Measurements from ENCODE around the gene HELQ.
"Not testable (repeated sequence)": the region's sequence is repeated elsewhere in the genome, so short reads cannot be mapped to it uniquely, and the experiment has no call there.

HELQ gene

GRCh38 chr4:83440148-83440814, 15.3 kb downstream of the HELQ start:
- in situ Hi-C loops (cut with MboI; ENCODE audit: low sequenced_read_pairs) = no loop called here

DNA sequence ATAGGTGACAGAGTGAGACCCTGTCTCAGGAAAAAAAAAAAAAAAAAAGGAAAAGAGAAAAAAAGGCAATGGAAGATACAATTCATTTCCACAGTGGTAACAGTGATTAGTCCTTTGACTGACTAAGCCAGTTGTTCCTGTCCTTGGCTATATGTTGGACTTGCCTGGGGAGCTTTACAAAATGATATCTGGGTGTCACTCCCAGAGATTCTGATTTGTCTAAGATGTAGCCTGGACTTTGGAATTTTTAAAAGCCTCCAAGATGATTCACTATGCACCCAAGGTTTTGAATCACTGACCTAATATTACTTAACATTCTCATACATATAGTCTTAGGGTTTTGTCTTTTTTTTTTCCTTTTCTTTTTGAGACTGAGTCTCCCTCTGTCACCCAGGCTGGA, 16.9 kb downstream of the HELQ start:
- in situ Hi-C loops (cut with MboI; ENCODE audit: low sequenced_read_pairs) = no loop called here

DNA sequence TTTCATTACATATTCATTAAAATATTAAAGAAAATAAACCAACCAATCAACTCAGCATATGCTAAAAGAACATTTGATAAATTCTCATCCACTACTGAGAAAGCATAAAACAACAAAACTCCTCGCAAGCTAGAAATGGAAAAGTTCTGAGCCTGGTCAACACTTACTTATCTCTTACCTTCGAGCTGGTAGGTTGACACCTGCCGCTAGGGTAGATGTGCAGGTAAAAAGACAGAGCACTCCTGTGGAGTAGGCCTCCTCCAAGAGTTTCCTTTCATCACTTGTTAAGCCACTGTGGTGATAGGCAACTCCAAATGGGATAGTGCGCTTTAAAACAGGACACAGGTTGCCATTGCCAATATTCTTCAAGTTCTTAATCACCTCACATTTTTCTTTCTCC, 18.9 kb downstream of the HELQ start:
- in situ Hi-C loops (cut with MboI; ENCODE audit: low sequenced_read_pairs) = no loop called here

GRCh38 chr4:83431200-83431599, 24.4 kb downstream of the HELQ start:
- in situ Hi-C loops (cut with MboI; ENCODE audit: low sequenced_read_pairs) = no loop called here

DNA sequence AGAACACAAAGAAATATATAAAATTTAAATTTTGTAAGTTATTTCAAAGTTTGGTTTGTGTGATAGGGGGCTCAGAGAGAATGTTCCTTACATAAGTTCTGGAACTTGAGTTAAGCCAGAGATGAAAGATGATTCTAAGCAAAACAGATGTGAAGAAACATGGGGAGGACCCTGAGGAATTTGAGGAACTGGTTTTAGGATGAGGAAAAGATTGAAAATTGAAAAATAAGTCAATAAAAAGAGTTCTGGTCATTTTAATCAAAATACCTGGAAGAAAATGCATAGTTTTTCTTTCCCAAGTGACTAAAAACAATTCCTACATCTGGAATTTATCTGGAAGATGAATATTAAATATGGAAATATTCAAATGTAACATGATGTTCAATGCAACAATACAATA, 37.4 kb downstream of the HELQ start:
- in situ Hi-C loops (cut with MboI; ENCODE audit: low sequenced_read_pairs) = no loop called here

- in situ Hi-C loops (cut with MboI; ENCODE audit: low sequenced_read_pairs) = no loop called here
Observed at GRCh38 chr4:83417566-83417965, 38.1 kb downstream of the HELQ start.

DNA sequence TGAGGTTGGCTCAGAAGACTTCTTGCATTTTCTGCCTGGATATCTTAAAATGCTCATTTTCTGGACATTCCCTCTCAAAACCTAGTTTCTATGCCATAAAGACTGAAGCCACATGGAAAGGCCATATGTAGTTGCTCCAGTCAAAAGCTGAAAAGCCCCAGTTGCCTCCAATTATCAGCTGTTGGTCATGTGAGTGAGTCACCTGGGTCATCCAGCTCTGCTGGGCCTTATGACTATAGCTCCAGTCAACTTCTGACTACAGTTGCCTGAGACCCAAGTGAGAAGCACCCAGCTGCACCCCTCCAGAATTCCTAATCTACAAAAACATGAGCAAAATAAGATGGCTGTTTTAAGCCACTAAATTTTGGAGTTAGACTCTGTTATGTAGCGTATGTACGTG, 41.9 kb downstream of the HELQ start:
- in situ Hi-C loops (cut with MboI; ENCODE audit: low sequenced_read_pairs) = no loop called here

GRCh38 chr4:83408908-83409307, 46.7 kb downstream of the HELQ start:
- in situ Hi-C loops (cut with MboI; ENCODE audit: low sequenced_read_pairs) = no loop called here

DNA sequence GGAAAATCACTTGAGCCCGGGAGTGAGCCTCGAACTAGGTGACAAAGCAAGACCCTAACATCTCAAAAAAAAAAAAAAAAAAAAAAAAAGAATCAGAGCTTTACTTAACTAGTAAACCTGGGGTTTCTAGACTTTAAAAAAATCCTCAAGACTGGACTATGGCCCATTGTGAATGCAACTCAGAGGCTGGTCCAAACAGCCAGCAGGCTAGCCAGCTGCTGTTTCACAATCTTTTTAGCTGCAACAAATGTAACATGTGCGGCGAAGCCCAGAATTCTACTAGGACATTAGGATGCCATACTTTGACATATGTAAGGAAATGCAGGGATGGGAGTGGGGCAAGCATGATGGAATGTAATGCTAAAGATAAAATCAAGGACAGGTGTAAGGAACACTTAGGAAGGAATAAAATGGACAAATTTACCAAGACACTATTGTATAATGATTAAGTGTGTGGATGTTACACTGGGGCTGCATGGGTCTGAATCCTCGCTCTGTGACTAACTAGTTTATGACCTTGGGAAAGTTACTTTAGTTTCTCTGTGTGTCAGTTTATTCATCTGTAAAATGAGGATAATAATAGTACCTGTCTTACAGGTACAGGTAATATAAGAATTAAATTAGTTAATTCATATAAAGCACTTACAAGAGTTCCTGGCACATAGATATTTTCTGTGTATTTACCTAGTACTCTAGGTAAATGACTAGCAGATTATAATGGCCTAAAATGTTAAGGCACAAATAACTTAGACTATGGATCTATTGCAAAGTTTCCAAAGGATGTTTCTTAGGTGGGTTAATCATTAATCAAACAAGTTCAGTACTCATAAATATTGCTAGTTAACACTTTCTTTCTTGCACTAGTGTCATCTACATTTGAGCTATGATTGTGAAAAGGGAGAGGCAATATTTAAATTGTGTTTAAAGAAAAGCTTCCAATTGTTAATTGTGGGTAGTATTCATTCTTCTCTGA, 49.5 kb downstream of the HELQ start:
- in situ Hi-C loops (cut with MboI; ENCODE audit: low sequenced_read_pairs) = no loop called here

DNA sequence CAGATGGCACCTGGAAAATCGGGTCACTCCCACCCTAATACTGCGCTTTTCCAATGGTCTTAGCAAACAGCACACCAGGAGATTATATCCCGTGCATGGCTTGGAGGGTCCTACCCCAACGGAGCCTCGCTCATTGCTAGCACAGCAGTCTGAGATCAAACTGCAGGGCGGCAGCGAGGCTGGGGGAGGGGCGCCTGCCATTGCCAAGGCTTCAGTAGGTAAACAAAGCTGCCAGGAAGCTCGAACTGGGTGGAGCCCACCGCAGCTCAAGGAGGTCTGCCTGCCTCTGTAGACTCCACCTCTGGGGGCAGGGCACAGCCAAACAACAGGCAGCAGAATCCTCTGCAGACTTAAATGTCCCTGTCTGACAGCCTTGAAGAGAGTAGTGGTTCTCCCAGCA, 57.5 kb downstream of the HELQ start:
- in situ Hi-C loops (cut with MboI; ENCODE audit: low sequenced_read_pairs) = not testable (repeated sequence)

DNA sequence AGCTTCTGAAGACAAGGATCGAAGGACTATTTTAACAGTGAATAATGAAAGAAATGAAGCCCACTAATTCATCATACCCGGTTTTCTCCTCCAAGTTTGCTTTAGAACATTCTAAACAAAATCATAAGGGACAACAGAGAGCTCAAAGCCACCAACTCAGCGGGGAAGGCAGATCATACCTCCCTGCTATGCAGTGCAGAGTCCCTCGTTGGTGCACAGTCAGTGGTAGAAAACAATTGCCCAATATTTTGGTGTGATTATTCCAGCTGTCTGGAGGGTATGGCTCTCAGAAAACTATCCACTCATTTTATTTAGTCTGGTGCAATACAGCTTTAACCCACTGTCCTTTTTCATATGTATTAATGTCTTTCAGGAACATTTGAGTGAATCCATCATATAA, 61.7 kb downstream of the HELQ start:
- in situ Hi-C loops (cut with MboI; ENCODE audit: low sequenced_read_pairs) = no loop called here

GRCh38 chr4:83392562-83392961, 63.1 kb downstream of the HELQ start:
- in situ Hi-C loops (cut with MboI; ENCODE audit: low sequenced_read_pairs) = no loop called here

GRCh38 chr4:83390944-83391343, 64.7 kb downstream of the HELQ start:
- in situ Hi-C loops (cut with MboI; ENCODE audit: low sequenced_read_pairs) = no loop called here

DNA sequence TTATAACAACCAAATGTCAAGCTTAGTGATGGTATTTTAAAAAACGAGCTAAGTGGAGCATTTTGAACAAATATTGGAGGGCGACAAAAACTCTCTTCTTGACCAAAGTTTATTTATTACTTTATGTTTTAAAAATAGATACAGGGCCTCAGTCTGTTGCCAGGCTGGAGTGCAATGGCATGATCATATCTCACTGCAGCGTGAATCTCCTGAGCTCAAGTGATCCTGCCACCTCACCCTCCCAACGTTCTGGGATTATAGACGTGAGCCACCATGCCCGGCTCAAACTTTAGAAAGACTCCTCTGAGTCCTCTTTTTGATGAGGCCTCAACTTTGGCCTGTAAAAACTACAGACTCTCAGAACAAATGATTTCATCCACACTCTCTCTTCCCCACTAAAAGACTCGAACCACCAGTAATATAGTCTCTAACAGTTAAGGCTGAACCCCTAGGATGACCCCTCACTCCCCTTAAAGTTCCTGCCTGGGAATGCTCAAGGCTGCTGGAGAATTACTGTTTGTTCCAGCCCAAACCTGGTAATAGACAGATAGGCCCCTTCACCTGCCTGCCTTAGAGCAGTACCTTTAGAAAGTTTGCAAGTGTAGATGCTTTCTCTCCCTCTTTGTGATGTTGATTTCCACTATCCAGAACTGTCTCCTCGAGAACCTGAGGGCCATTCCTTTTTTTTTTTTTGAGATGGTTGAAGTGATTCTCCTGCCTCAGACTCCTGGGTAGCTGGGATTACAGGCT, 65.7 kb downstream of the HELQ start:
- in situ Hi-C loops (cut with MboI; ENCODE audit: low sequenced_read_pairs) = no loop called here

- in situ Hi-C loops (cut with MboI; ENCODE audit: low sequenced_read_pairs) = no loop called here
Observed at GRCh38 chr4:83389037-83389720, 66.4 kb downstream of the HELQ start.

- in situ Hi-C loops (cut with MboI; ENCODE audit: low sequenced_read_pairs) = no loop called here
Observed at GRCh38 chr4:83388313-83388676, 67.3 kb downstream of the HELQ start.

GRCh38 chr4:83387476-83388312, 67.9 kb downstream of the HELQ start:
- in situ Hi-C loops (cut with MboI; ENCODE audit: low sequenced_read_pairs) = no loop called here

DNA sequence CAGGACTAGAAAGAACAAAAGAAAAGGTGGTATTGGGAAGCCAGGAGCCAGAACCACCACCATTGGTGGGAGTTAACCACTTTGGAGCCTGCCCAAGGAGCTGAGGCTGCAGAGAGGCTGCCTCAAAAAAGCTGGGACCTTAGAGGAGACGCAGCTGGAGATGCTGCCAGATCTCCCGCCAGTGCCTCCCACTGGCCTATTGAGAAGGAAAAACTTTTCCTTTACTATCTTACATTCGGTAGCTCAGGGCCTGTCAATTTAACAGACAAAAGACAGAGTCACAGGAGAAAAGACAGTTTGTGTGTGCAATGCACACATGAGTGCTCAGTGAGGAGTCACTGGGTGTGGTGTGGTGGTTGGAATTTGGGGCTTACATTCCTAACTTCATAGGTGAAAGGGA, 68.6 kb downstream of the HELQ start:
- in situ Hi-C loops (cut with MboI; ENCODE audit: low sequenced_read_pairs) = no loop called here

DNA sequence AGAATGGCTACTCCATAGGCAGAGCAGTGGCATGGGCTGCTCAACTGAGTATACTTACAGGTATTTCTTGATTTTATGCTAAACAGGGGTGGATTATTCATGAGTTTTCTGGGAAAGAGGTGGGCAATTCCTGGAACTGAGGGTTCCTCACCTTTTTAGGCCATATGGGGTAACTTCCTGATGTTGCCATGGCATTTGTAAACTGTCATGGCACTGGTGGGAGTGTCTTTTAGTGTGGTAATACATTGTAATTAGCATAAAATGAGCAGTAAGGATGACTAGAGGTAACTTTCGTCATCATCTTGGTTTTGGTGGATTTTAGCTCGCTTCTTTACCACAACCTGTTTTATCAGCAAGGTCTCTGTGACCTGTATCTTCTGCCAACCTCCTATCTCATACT, 72.8 kb downstream of the HELQ start:
- in situ Hi-C loops (cut with MboI; ENCODE audit: low sequenced_read_pairs) = no loop called here

GRCh38 chr4:83381173-83381572, 74.5 kb downstream of the HELQ start:
- in situ Hi-C loops (cut with MboI; ENCODE audit: low sequenced_read_pairs) = no loop called here
